NCI-H128 (cell line): Measurements from ENCODE around the gene ZNF513.
"Not testable (repeated sequence)": the region's sequence is repeated elsewhere in the genome, so short reads cannot be mapped to it uniquely, and the experiment has no call there.

ENCODE experiments used
- DNase-seq: peaks from one replicate; lab custom pipeline; 2025; ENCODE audit not compliant: unreplicated experiment; lab: John Stamatoyannopoulos, UW

The ZNF513 gene

DNA sequence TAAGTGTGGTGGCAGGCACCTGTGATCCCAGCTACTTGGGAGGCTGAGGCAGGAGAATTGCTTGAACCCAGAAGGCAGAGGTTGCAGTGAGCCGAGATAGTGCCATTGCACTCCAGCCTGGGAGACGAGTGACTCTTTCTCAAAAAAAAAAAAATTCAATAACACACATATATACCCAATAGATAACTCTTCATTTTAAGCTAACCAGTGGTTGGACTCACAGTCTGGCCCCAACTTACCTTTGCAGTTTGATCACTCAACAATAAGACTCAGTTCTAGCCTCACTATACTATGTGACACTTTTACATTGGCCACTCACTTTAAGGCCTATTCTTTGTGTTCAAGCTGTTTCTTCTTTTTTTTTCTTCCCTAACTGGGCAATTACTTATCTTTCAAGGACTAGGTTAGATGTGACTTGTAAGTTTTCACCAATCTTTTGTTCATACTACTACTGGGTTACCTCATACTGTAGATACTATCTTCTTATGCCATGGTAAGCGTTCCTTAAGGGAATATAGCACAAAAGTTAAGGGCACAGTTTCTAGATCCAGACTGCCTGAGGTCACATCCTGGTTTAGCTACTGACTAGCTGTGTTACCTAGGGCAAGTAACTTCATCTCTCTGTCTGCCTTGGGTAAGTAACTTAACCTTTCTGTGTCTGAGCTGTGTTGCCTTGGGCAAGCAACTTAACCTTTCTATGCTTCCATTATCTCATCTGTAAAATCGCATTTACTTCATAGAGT is 17.7 kb downstream of the ZNF513 start:
- DNase-seq = no peak

GRCh38 chr2:27356382-27357181 is 24.0 kb downstream of the ZNF513 start, which contains the start of gene GTF3C2:
Gene GTF3C2, minus strand, starts transcription at chr2:27356764. Its CDS starts 13,210 bp downstream, at chr2:27343554.
- peak; percentile 84 for DNase-seq

- DNase-seq = no peak
These were observed 24.5 kb downstream of the ZNF513 start for GRCh38 chr2:27356056-27356381.

- no peak for DNase-seq
These were observed 26.0 kb downstream of the ZNF513 start for GRCh38 chr2:27354597-27354927.

GRCh38 chr2:27353762-27354596 is 26.6 kb downstream of the ZNF513 start:
- DNase-seq = no peak

DNA sequence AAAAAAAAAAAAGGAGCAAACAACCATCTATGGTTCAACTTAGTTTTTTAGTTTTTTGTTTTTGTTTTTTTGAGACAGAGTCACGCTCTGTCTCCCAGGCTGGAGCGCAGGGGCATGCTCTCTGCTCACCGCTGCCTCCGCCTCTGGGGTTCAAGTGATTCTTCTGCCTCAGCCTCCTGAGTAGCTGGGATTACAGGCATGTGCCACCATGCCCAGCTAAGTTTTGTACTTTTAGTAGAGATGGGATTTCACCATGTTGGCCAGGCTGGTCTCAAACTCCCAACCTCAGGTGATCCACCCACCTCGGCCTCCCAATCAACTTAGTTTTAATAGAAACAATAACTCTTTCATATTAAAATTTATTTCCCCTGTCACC is 27.2 kb downstream of the ZNF513 start:
- DNase-seq = not testable (repeated sequence)

- DNase-seq = no peak
These were observed 28.5 kb downstream of the ZNF513 start for GRCh38 chr2:27351802-27352598.

GRCh38 chr2:27350106-27350693 is 30.3 kb downstream of the ZNF513 start:
- no peak for DNase-seq

DNA sequence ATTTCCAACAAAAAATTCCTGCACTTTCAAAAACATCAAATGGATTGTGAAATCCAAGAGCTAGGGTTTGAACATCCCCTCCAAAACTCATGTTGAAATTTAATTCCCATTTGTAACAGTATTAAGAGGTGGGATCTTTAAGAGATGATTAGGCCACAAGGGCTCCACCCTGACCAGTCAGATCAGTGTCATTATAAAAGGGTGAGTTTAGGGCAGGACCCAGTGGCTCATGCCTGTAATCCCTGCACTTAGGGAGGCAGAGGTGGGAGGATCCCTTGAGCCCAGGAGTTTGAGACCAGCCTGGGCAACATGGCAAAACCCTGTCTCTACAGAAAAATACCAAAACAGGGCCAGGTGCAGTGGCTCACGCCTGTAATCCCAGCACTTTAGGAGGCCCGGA is 32.9 kb downstream of the ZNF513 start:
- no peak for DNase-seq

GRCh38 chr2:27336173-27336572 is 44.4 kb downstream of the ZNF513 start:
- DNase-seq = no peak

GRCh38 chr2:27335311-27335710 is 45.2 kb downstream of the ZNF513 start:
- no peak for DNase-seq
